Peyer's patch (tissue), 4 donors: ENCODE results near the gene ARMC12. TPM values are rescaled to one million over a fixed set of nuclear protein-coding genes. Genes with fewer than 3 reads are reported as not detected.

Source experiments
- DNase-seq, 3 donors: peaks; one replicate each; pipeline ENCODE4 v3.0.0-alpha.2; 2017 to 2019
- H3K27ac ChIP-seq, 4 donors: fragments of 200-600 bp; sonication (generic); one replicate each; pipeline ENCODE4 v1.5.1; 2016 to 2019
- H3K27me3 ChIP-seq, 2 donors: fragments of 200-600 bp; sonication (generic); one replicate each; pipeline ENCODE4 v1.5.1; 2019
- H3K36me3 ChIP-seq, 3 donors: fragments of 200-600 bp; sonication (generic); one replicate each; pipeline ENCODE4 v1.5.1; 2016 to 2019
- H3K4me1 ChIP-seq, 4 donors: fragments of 200-600 bp; sonication (generic); one replicate each; pipeline ENCODE4 v1.5.1; 2016 to 2019
- H3K4me3 ChIP-seq, 4 donors: fragments of 200-600 bp; sonication (generic); 1 replicate in 3 of 4; 2 replicates in 1 of 4; pipeline ENCODE4 v1.5.1; 2016 to 2019; ENCODE audit warnings: mild to moderate bottlenecking in 1 of 4
- H3K9me3 ChIP-seq, 4 donors: fragments of 200-600 bp; sonication (generic); one replicate each; pipeline ENCODE4 v1.5.1; 2016 to 2019; ENCODE audit warnings: mild to moderate bottlenecking in 1 of 4
- CTCF ChIP-seq, 6 experiments: fragments of 450-650 bp in 4 of 6; fragments of 200-600 bp in 2 of 6; sonication (generic) in 1 of 6; IDR thresholded peaks; one replicate each; pipeline ENCODE4 v1.5.1; 2017 to 2019; ENCODE audit warnings: antibody characterized with exemption in 6 of 6, mild to moderate bottlenecking in 3 of 6, moderate library complexity in 1 of 6
- POLR2A ChIP-seq, 2 donors: fragments of 450-650 bp; IDR thresholded peaks; one replicate each; pipeline ENCODE4 v1.5.1; 2017; ENCODE audit warnings: antibody characterized with exemption in 2 of 2, mild to moderate bottlenecking in 2 of 2, moderate library complexity in 2 of 2
- total RNA-seq, 4 donors: library from RNA; depleted of rRNA; stranded (reverse); fragments of >200 nt; gene quantifications; one replicate each; pipeline ENCODE4 v1.1.0, GENCODE V29; 2016

Gene ARMC12
- total RNA-seq, 4 donors from 2014 or later = 1.3 to 2.7 TPM; not detected in 2

- TF ChIP-seq POLR2A (IDR thresholded peaks at IDR 0.05) = no peak
- peak in 3 of 6 experiments; percentile 45 to 52 (median 48) for TF ChIP-seq CTCF (IDR thresholded peaks at IDR 0.05)
- DNase-seq = no peak
- peaks cover 0 to 10% (median 6%) of the 10 kb centered on the region in 4 donors for H3K4me1 ChIP-seq
- no peak overlapping the region for H3K4me3 ChIP-seq
- H3K27ac ChIP-seq = peak overlapping the region in 3 of 4 donors; percentile 56 to 87 (median 82)
- H3K36me3 ChIP-seq = no peaks in the 10 kb centered on the region
- no peaks in the 10 kb centered on the region for H3K9me3 ChIP-seq
- no peaks in the 10 kb centered on the region for H3K27me3 ChIP-seq
Measured at GRCh38 chr6:35739645-35740524, 3.1 kb downstream of the ARMC12 start.

- Histone ChIP-seq H3K4me1 (peaks cover 0 to 4% (median 0%) of the 10 kb centered on the region in 4 donors), H3K27me3 (no peaks in the 10 kb centered on the region), H3K4me3 (no peak overlapping the region), H3K27ac (no peak overlapping the region), H3K36me3 (no peaks in the 10 kb centered on the region), H3K9me3 (no peaks in the 10 kb centered on the region)
- DNase-seq = peak in 1 of 3 donors; percentile 22
- TF ChIP-seq CTCF (IDR thresholded peaks at IDR 0.05) (no peak), POLR2A (IDR thresholded peaks at IDR 0.05) (no peak)
Measured at GRCh38 chr6:35742842-35743241, 6.0 kb downstream of the ARMC12 start.

- Histone ChIP-seq H3K27me3 (no peaks in the 10 kb centered on the region), H3K4me1 (no peaks in the 10 kb centered on the region), H3K9me3 (no peaks in the 10 kb centered on the region), H3K27ac (no peak overlapping the region), H3K4me3 (no peak overlapping the region), H3K36me3 (no peaks in the 10 kb centered on the region)
- DNase-seq = peak in 1 of 3 donors; percentile 38
- TF ChIP-seq CTCF (IDR thresholded peaks at IDR 0.05) (no peak), POLR2A (IDR thresholded peaks at IDR 0.05) (no peak)
Measured at GRCh38 chr6:35745509-35745908, 8.7 kb downstream of the ARMC12 start.

- no peak for TF ChIP-seq CTCF (IDR thresholded peaks at IDR 0.05)
- TF ChIP-seq POLR2A (IDR thresholded peaks at IDR 0.05) = no peak
- H3K27ac ChIP-seq = no peak overlapping the region
- no peak for DNase-seq
- H3K4me3 ChIP-seq = no peak overlapping the region
- H3K36me3 ChIP-seq = no peaks in the 10 kb centered on the region
- no peaks in the 10 kb centered on the region for H3K4me1 ChIP-seq
- H3K27me3 ChIP-seq = no peaks in the 10 kb centered on the region
- H3K9me3 ChIP-seq = no peaks in the 10 kb centered on the region
Measured at GRCh38 chr6:35746516-35746915, 9.7 kb downstream of the ARMC12 start.

GRCh38 chr6:35747877-35748276 lies 11.0 kb downstream of the ARMC12 start:
- no peak for DNase-seq

More at GRCh38 chr6:35747877-35748276, 11.0 kb downstream of the ARMC12 start:
- no peaks in the 10 kb centered on the region for H3K27me3 ChIP-seq
- no peaks in the 10 kb centered on the region for H3K4me1 ChIP-seq
- H3K27ac ChIP-seq = no peak overlapping the region
- H3K36me3 ChIP-seq = no peaks in the 10 kb centered on the region
- H3K4me3 ChIP-seq = no peak overlapping the region
- TF ChIP-seq CTCF (IDR thresholded peaks at IDR 0.05) (no peak), POLR2A (IDR thresholded peaks at IDR 0.05) (no peak)
- no peaks in the 10 kb centered on the region for H3K9me3 ChIP-seq
